CD4-positive, alpha-beta T cell treated with Interleukin-4 for 1 hour (primary cell): ENCODE data around the gene TRMT11.
"Not testable (repeated sequence)": the region's sequence is repeated elsewhere in the genome, so short reads cannot be mapped to it uniquely, and the experiment has no call there.

Source experiments
- DNase-seq, 2 donors: peaks; one replicate each; pipeline ENCODE4 v3.0.0-alpha.2; 2020 to 2022

Gene TRMT11

GRCh38 chr6:126048635-126049034 is 62.3 kb downstream of the TRMT11 start:
- no peak for DNase-seq

GRCh38 chr6:126050795-126051194 is 64.5 kb downstream of the TRMT11 start:
- no peak for DNase-seq

GRCh38 chr6:126051791-126052190 is 65.5 kb downstream of the TRMT11 start:
- no peak for DNase-seq

- no peak for DNase-seq
These were observed 66.1 kb downstream of the TRMT11 start for GRCh38 chr6:126052485-126052884.

- no peak for DNase-seq
These were observed 67.9 kb downstream of the TRMT11 start for GRCh38 chr6:126054258-126054702.

- no peak for DNase-seq
These were observed 68.5 kb downstream of the TRMT11 start for GRCh38 chr6:126054802-126055201.

GRCh38 chr6:126055449-126055848 is 69.1 kb downstream of the TRMT11 start:
- no peak for DNase-seq

- no peak for DNase-seq
These were observed 70.1 kb downstream of the TRMT11 start for GRCh38 chr6:126056355-126057004.

- not testable (repeated sequence) for DNase-seq
These were observed 71.7 kb downstream of the TRMT11 start for GRCh38 chr6:126058085-126058484.

GRCh38 chr6:126060400-126060799 is 74.1 kb downstream of the TRMT11 start:
- no peak for DNase-seq

GRCh38 chr6:126063512-126064146 is 77.3 kb downstream of the TRMT11 start:
- DNase-seq: no peak

- DNase-seq: no peak
These were observed 78.0 kb downstream of the TRMT11 start for GRCh38 chr6:126064257-126064747.

- DNase-seq: no peak
These were observed 78.5 kb downstream of the TRMT11 start for GRCh38 chr6:126064748-126065401.

GRCh38 chr6:126066053-126067048 is 80.0 kb downstream of the TRMT11 start:
- DNase-seq: no peak

GRCh38 chr6:126067073-126067472 is 80.7 kb downstream of the TRMT11 start:
- DNase-seq: no peak

GRCh38 chr6:126069449-126069848 is 83.1 kb downstream of the TRMT11 start:
- DNase-seq: no peak

GRCh38 chr6:126071000-126071647 is 84.8 kb downstream of the TRMT11 start:
- no peak for DNase-seq

GRCh38 chr6:126072172-126072571 is 85.8 kb downstream of the TRMT11 start:
- DNase-seq: no peak

- DNase-seq: no peak
These were observed 86.5 kb downstream of the TRMT11 start for GRCh38 chr6:126072834-126073233.

- no peak for DNase-seq
These were observed 89.2 kb downstream of the TRMT11 start for GRCh38 chr6:126075335-126076071.

GRCh38 chr6:126076992-126077664 is 90.8 kb downstream of the TRMT11 start:
- no peak for DNase-seq
